Measurements from ENCODE around the gene ECI2.
"Not testable (repeated sequence)": the region's sequence is repeated elsewhere in the genome, so short reads cannot be mapped to it uniquely, and the experiment has no call there.

- not testable (repeated sequence) for TF ChIP-seq POLR2A, CTCF (IDR thresholded peaks at IDR 0.05)
These were observed 26.0 kb downstream of the ECI2 start for GRCh38 chr6:4109363-4109815.
